Muscle of arm (tissue), 12 donors: ENCODE results near the gene SDR39U1. TPM values are rescaled to one million over a fixed set of nuclear protein-coding genes. Genes with fewer than 3 reads are reported as not detected.

Experiments used
- DNase-seq: peaks from one replicate; pipeline ENCODE4 v3.0.0-alpha.2; 2013
- polyA plus RNA-seq, 12 donors: library from polyadenylated mRNA; unstranded; fragments of 120-200 nt; gene quantifications; one replicate each; pipeline ENCODE4 v1.2.1, GENCODE V29; 2013; ENCODE audit not compliant: insufficient read length in 12 of 12

The SDR39U1 gene
- polyA plus RNA-seq, 12 donors, result 34.9 to 53.3 (median 44.8) TPM; not detected in 1

GRCh38 chr14:24394275-24394674 is 48.3 kb downstream of the SDR39U1 start:
- no peak for DNase-seq

DNA sequence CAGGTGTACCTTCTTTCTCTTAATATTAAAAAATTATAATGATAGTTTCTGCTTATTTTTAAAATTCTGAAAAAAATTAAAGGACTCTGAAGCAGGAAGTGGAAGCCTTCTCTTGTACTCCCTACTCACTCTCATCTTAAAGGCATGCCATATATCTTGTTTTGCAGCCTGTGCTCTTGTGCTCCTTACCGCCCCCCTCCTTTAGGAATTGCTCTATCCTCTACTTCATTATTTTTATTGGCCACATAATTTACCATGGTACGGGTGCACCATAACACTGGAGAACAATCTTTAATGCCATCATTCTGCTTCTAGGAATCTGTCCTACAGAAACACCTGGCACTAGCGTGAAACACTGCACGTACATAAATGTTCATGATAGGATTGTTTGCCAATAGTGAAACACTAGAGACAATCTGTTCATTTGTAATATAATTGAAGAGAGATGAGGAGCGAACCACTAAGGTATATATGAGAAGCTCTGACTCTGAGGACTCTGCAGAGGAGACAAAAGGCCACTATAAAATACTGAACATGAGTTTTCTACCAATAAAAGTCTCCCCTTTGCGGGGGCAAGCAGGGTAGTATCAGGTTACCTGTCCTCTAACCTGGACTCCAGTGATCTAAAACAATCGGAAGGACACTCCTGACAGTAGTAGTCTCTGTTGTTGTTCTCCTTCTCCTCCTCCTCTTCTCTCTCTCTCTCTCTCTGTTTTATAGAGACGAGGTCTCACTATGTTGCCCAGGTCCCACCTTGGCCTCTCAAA is 50.1 kb downstream of the SDR39U1 start:
- DNase-seq, result no peak

DNA sequence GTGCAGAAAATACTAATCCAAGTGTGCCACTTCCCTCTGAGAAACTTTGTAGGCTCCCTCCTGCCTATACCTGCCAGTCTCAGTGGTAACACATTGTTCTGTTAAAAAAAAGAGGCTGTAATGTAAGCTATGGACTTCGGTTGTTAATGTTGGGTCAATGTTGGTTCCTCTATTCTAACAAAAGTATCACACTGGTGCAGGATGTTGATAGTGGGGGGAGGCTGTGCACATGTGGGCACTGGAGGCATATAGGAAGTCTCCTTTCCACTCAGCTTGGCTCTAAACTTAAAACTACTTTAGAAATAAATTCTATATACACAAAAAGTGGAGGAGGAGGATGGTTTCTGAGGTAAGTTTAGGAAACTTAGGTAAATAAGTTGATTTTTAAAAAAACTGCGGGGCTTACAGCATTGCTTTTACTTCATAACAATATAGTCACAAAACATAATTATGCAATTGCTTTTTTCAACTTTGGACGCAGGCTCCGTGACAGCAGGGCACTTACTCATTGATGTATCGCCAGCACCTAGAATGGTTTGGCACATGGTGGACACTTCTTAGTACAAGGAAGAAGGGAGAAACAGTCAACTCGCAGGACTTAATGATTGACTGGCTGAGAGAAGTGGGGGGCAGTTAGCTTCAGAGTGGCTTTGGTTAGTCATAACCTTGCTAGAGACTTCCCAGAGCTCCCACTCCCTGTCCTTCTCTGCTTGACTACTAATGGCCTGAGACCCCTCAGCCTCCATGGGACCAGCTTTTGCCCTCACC is 51.7 kb downstream of the SDR39U1 start:
- DNase-seq, result no peak

Other genes starting within 250 kb of the SDR39U1 start
- gene TM9SF1, start 247.3 kb downstream of the SDR39U1 start, polyA plus RNA-seq, result 10 to 100 TPM in 11 of 12 donors, not detected in 1; 13.2 to 60.8 (median 17.5) TPM
- 10 to 100 TPM in 1 of 12 donors, 1 to 10 TPM in 9, not detected in 2; 2.0 to 10.1 (median 4.7) TPM for gene TSSK4, start 237.1 kb downstream of the SDR39U1 start, polyA plus RNA-seq
- gene CHMP4A, start 229.3 kb downstream of the SDR39U1 start, polyA plus RNA-seq, result 10 to 100 TPM in 11 of 12 donors, not detected in 1; 27.6 to 61.9 (median 36.6) TPM
- gene MDP1, start 226.7 kb downstream of the SDR39U1 start, polyA plus RNA-seq, result 10 to 100 TPM in 4 of 12 donors, 1 to 10 TPM in 7, not detected in 1; 4.6 to 33.0 (median 8.7) TPM
- 100 to 1,000 TPM in 11 of 12 donors, not detected in 1; 123 to 211 (median 177) TPM for gene NEDD8, start 210.4 kb downstream of the SDR39U1 start, polyA plus RNA-seq
- gene GMPR2, start 209.8 kb downstream of the SDR39U1 start, polyA plus RNA-seq, result 10 to 100 TPM in 11 of 12 donors, not detected in 1; 39.8 to 82.9 (median 54.4) TPM
- gene TINF2, start 200.2 kb downstream of the SDR39U1 start, polyA plus RNA-seq, result 10 to 100 TPM in 11 of 12 donors, not detected in 1; 35.0 to 46.2 (median 43.5) TPM
- gene TGM1, start 179.6 kb downstream of the SDR39U1 start, polyA plus RNA-seq, result 1 to 10 TPM in 8 of 12 donors, under 1 TPM in 2, not detected in 2; 0.64 to 7.2 (median 1.4) TPM
- gene RABGGTA, start 171.2 kb downstream of the SDR39U1 start, polyA plus RNA-seq, result 10 to 100 TPM in 9 of 12 donors, 1 to 10 TPM in 1, not detected in 2; 9.9 to 25.5 (median 13.5) TPM
- 10 to 100 TPM in 10 of 12 donors, 1 to 10 TPM in 1, not detected in 1; 9.8 to 25.1 (median 16.9) TPM for gene DHRS1, start 143.0 kb downstream of the SDR39U1 start, polyA plus RNA-seq
- gene NOP9, start 142.9 kb downstream of the SDR39U1 start, polyA plus RNA-seq, result 10 to 100 TPM in 11 of 12 donors, not detected in 1; 18.0 to 23.6 (median 20.5) TPM
- gene CIDEB, start 134.8 kb downstream of the SDR39U1 start, polyA plus RNA-seq, result 10 to 100 TPM in 6 of 12 donors, 1 to 10 TPM in 5, not detected in 1; 7.3 to 28.8 (median 11.2) TPM
- gene LTB4R2, start 132.6 kb downstream of the SDR39U1 start, polyA plus RNA-seq, result 1 to 10 TPM in 11 of 12 donors, not detected in 1; 1.6 to 7.2 (median 2.7) TPM
- gene LTB4R, start 131.3 kb downstream of the SDR39U1 start, polyA plus RNA-seq, result 10 to 100 TPM in 1 of 12 donors, 1 to 10 TPM in 9, not detected in 2; 2.2 to 15.8 (median 3.2) TPM
- gene ADCY4, start 107.7 kb downstream of the SDR39U1 start, polyA plus RNA-seq, result 10 to 100 TPM in 10 of 12 donors, 1 to 10 TPM in 1, not detected in 1; 8.4 to 26.2 (median 16.9) TPM
- gene RIPK3, start 102.8 kb downstream of the SDR39U1 start, polyA plus RNA-seq, result 1 to 10 TPM in 9 of 12 donors, under 1 TPM in 1, not detected in 2; 0.96 to 5.6 (median 1.3) TPM
- 100 to 1,000 TPM in 1 of 12 donors, 10 to 100 TPM in 10, not detected in 1; 20.7 to 152 (median 40.4) TPM for gene NFATC4, start 74.6 kb downstream of the SDR39U1 start, polyA plus RNA-seq
- gene NYNRIN, start 43.8 kb downstream of the SDR39U1 start, polyA plus RNA-seq, result 10 to 100 TPM; 19.2 to 60.0 (median 30.0) TPM
- gene CBLN3, start 13.1 kb downstream of the SDR39U1 start, polyA plus RNA-seq, result 1 to 10 TPM in 11 of 12 donors, not detected in 1; 1.6 to 7.4 (median 2.2) TPM
- 10 to 100 TPM in 11 of 12 donors, not detected in 1; 31.7 to 65.4 (median 36.7) TPM for gene KHNYN, start 12.8 kb downstream of the SDR39U1 start, polyA plus RNA-seq
- gene CMA1, start 65.5 kb upstream of the SDR39U1 start, polyA plus RNA-seq, result under 1 TPM in 4 of 12 donors, not detected in 8; 0.26 to 0.53 (median 0.42) TPM
- gene CTSG, start 133.5 kb upstream of the SDR39U1 start, polyA plus RNA-seq, result 1 to 10 TPM in 5 of 12 donors, under 1 TPM in 5, not detected in 2; 0.45 to 5.4 (median 0.91) TPM
- under 1 TPM in 5 of 12 donors, not detected in 7; 0.27 to 0.38 (median 0.33) TPM for gene GZMH, start 166.9 kb upstream of the SDR39U1 start, polyA plus RNA-seq
- 1 to 10 TPM in 1 of 12 donors, under 1 TPM in 8, not detected in 3; 0.26 to 3.4 (median 0.49) TPM for gene GZMB, start 191.4 kb upstream of the SDR39U1 start, polyA plus RNA-seq